ENCODE measurements around the gene FUZ.

FUZ gene, protein sequence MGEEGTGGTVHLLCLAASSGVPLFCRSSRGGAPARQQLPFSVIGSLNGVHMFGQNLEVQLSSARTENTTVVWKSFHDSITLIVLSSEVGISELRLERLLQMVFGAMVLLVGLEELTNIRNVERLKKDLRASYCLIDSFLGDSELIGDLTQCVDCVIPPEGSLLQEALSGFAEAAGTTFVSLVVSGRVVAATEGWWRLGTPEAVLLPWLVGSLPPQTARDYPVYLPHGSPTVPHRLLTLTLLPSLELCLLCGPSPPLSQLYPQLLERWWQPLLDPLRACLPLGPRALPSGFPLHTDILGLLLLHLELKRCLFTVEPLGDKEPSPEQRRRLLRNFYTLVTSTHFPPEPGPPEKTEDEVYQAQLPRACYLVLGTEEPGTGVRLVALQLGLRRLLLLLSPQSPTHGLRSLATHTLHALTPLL

DNA sequence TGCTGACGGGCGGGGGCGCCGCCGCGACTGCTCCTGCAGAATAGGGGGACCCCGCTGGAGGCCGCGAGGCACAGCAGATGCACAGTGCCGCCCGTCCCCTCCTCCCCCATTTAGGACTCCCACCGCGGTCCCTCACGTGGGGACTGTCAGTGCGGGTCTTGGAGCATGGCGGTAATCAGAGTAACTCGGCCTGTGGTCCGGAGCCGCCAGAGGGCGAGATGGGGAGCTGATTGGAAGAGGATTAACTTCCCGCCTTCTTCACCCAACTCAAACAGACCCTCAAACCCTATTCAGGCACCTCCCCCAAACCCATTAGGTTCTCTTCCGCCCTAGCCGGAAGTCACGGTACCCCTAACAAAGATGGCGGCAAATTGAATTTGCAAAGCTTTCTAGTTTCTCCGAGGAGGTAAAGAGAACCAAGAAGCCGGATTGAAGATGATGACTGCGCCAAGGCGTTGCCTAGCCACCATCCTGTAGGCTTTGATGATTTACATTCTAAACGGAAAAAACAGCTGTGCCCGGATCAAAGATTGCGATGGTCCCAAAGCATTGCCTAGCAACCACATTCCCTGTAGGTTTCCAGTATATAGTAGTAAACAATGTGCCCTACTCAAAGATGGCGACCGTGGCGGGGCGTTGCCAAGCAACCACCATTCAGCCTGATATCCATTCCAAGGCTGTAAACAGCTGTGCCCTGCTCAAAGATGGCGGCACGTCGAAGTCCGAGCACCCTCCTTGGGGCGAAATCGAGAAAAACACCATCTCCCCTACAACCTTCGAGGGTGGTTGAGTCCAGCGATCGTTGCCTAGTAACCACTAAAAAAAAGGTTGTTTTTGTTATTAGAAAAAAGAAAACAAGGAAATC lies at the start of gene FUZ:
FUZ (minus strand) TSS at position 296 of the 865 bp plus-strand sequence; CDS start at position 110, 186 bp downstream.
- DNase-seq, result peak; percentile 98

DNA sequence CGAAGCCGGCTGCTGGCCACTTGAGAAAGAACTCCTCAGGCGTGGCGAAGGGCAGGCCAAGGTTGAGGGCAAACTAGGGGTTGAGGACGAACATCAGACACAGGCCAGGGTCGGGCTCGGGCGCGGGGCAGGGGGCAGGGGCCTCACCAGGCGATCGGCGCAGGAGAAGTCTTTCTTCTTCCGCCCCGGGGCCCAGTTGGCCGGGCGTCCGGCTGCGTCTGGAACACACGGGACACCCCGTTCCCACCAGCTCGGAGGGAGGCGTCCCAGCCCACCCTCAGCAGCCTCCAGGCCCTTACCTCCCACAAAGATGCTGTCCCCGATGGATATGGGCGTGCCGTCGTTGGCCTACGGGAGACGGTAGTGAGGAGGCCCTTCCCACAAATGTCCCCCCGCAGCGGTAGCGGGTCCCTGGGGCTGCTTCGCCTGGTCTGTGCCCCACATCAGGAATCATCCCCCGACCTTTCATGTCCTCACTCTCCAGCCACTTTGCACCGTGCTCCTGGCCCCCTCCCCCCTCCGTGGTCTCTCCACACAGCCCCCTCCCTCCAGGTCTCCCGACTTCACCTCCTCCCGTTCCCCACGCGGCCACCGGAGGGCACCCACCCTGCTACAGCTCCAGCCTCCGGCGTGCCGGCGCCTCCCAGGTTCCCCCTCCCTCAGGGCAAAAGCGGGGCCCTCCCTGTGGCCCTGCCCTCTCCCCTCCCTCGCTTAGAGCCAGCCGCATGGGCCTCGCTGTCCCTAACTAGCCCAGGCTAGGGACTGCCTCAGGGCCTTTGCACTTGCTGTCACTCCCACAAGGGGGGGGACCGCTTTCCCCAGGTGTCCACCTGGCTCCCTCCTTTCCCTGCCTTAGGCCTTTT lies 49.5 kb upstream of the FUZ start:
- DNase-seq, result no peak

DNA sequence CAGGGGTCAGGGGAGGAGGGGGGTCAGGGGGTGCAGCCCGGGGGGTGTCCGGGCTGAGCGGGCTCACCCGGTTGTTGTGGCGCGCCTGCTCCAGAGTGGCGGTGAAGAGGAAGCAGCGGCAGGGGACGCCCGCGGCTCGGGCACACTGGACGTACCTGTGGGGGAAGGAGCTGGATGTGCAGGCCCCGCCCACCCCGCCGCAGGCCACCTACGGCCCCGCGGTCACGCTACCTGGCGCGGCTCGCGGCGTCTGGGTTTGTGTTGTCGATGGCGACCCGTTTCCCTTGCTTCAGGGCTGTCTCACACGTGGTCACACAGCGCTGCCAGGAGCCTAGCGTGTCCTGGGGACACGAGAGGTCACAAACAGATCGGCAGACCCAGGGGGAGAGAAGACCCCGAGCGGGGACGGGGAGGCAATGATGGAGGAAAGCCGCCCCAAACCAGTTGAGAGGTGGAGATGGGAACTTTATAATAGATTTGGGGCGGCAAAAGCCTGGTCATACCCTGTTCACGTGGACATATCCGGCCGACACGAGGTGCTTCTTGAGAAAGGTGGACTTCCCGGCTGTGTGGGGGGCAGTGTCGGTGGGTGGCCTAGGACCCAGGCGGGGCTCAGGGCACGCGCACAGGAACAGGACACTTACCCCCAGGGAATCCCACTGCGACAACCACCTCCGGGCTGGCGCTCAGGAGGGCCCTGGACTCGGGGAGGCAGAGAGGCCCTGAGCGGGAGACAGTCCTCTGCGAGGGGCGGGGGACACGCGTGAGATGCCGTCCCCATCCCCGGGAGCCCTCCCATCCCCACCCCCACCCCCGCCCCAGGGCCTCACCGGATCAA lies 48.7 kb upstream of the FUZ start:
- no peak for DNase-seq

DNA sequence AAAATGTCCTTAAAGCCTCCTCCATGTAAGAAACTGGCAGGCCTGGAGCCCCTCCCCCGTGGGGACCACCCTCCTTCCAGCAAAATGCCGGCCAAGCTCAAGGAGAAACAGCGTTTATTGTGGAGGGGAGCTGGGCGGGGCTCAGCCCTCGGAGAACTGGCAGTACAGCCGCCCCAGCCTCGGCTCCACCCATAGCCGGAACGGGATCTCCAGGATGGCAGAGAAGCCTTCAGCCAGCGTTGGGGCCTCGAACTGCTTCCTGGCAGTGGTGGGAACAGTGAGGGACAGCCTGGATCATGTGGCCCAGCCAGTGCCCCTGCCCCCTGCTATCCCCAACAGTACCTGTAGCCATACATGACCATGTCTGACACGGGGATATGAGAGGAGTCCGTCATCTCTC lies 48.0 kb upstream of the FUZ start:
- DNase-seq, result no peak

DNA sequence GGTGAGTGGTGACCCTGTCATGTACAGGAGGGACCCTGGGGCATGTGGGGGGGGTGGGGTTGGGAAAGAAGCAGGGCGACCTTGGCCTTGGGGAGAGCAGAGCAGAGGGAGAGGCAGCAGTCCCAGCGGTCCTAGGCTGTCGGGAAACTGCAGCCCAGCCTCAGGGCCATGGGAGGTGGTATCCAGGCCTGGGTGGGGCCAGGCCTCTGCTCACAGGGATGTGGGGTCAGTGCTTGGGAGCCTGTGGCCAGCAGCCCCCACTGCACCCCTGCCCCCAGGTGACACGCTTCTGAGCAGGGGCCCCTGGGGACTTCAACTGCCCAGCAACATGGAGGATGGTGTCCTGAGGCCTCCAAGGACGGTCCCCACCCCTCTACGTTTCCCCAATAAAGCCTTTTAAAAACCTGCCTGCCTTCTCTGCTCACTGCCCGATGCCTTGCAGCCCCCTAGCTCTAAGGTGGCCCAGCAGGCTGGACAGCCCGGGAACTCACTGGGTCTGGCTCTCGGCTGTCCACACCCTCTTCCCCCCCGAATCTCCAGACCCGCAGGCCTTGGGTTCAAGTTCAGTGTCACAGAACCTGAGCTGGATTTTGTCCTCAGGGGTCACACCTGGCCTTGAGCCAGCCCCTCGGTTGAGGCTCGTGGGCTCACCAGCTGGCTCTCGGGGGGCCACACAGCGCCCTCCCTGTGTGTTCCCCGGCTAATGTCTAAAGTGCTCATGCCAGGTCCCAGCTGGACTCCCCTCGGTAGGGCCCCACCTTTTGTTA lies 47.4 kb upstream of the FUZ start:
- no peak for DNase-seq

DNA sequence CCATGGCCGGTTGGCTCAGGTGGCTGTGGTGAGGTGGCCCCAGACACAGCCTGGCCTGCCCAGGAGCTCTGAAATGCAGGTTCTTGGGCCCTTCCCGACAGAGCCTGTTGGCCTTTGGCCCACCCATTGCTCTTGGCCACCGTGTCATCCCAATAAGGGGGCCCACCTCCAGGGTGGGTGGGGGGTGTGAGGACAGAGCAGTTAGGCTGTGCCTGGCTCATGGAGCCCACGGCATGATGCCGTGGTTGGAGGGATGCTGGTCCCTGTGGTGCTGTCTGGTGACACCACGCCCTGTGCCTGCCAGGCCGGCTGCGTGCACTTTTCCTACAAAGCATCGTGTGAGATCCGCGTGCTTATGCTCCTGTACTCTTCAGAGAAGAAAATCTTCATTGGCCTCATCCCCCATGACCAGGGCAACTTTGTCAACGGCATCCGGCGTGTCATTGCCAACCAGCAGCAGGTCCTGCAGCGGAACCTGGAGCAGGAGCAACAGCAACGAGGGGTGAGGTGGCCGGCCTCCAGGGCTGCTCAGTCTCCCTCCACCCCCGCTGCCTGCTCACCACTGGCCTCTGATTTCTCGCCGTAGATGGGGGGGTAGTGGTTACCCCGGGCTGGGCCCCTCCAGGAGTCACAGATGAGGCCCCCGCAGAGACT lies 46.7 kb upstream of the FUZ start:
- no peak for DNase-seq

DNA sequence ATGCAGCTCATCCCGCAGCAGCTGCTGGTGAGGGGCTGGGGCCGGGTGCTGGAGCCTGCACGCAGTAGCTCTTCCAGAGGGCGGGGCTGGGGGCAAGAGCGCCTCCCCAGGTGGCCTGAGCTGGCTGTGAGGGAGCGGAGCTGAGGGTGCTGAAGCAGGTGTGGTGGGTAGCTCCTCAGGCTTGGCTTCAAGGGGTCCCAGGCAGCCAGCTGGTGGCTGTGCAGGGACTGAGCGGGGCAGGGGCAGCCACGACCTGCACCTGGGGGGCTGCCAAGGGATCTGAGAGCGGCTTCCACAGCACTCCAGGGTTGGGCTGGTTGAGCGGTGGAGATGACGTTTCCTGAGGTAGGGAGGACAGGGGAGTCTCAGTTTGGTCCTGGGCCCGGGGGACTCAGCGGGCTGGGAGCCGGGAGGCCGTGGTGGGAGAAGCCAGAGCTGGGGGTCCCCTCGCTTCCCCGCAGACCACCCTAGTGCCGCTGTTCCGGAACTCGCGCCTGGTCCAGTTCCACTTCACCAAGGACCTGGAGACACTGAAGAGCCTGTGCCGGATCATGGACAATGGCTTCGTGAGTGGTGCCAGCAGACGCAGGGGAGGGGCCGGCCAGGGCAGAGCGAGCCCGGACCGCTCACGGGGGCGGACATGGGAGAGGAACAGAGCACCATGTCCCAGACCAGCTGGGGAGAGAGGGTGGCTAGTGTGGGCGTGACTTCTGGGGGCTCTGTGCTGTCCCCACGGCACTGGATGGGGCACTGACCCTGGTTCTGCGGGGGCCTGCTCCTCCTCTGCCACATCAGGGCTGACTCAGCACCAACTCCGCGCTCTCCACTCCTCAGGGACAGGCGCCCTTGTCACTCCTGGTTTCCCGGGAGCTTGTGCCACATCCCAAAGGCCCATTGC lies 45.2 kb upstream of the FUZ start:
- DNase-seq, result no peak

DNA sequence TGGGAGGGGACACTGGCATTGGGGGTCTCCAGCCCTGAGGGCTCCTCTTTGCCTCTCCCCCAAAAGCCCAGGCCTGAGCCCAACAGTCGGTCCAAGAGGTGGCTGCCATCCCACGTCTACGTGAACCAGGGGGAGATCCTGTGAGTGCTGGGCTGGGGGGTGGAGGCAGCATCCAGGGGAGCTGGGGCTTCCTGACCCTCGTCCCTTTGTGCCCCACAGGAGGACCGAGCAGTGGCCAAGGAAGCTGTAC lies 44.7 kb upstream of the FUZ start:
- no peak for DNase-seq

DNA sequence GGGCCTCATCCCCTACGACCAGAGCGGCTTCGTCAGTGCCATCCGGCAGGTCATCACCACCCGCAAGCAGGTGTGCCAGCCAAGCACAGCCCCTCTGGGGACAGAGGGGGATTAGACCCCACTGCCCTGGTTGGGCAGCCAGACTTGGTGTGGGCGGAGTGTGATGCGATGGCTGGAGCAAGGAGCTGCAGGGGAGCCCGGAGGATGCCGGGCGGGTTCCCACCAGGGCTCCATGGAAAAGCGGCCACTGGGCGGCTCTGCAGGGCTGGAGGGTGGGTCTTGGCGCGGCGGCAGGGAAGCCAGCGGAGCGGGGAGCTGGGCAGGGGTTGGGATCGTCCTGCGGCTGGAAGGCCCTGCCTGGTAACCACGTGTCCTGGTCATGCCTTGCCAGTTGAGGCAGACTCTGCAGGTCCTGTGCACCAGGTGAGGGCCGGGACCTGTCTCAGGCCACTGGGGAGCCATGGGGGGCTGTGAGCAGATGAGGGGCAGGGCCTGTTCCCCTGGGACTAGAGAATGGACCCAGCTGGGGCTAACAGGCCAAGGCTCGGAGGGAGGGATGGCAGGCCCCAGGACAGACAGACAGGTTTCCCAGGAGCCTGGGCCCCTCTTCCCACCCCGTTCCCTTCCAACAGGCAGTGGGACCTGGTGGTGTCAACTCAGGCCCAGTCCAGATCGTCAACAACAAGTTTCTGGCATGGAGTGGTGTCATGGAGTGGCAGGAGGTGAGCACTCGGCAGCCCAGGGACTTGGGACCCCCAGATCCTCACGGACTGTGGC lies 44.2 kb upstream of the FUZ start:
- DNase-seq, result no peak

DNA sequence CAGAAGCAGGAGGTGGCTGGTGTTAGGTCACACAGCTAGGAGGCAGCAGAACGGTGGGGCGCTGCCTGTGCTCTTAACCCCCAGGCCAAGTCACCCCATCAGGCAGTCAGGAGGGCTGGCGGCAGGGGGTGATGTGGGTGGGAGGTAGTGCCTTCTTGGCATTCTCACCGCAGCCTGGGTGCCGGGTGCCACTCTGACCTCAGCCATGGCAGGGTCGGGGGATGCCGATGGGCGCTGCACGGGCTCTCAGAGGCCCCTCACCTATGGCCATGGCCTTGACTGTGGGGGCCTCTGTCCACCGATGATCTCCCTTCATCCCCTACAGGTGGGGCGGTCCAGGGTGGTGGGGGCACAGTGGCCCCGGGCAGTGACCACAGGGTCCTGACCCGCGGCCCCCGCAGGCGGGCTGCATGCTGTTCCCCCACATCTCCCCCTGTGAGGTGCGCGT lies 43.5 kb upstream of the FUZ start:
- no peak for DNase-seq

DNA sequence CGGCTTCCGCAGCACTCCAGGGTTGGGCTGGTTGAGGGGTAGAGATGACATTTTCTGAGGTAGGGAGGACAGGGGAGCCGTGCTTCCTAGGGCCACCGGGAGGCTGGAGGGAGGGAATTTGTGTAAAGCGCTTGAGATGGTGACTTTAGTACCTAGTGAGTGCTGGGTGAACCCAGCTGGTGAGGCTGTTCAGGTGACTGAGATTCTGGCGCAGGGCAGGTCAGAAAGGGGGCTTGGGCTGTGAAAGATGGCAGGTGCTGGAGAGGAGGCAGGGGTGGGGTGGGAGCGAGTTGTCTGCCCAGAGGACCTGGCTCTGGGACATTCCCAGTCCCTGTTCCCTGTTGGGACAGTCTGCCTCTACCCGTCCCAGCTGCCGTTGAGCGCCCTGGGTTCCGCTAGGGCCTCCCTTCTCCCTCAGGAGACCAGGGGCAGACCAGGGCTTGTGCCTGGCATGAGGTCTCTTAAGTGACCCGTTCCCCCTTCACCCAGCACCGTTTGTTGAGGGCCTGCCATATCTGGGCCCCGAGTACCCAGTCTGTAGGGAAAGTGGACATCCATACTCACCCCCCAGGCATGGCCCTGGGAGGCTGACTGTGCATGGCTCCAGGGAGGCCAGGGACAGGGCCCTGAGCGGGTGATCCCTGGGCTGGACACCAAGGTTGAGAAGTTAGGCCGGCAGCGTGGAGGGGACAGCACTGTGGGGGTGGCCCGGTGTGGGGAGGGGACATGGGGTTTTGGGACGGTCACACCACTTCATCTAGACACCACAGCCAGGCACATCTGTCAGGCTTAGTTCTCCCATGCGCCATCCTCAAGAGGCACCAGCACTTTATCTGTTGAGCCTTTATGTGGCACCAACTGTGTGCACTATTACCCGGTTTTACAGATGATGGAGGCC lies 42.8 kb upstream of the FUZ start:
- DNase-seq, result no peak

DNA sequence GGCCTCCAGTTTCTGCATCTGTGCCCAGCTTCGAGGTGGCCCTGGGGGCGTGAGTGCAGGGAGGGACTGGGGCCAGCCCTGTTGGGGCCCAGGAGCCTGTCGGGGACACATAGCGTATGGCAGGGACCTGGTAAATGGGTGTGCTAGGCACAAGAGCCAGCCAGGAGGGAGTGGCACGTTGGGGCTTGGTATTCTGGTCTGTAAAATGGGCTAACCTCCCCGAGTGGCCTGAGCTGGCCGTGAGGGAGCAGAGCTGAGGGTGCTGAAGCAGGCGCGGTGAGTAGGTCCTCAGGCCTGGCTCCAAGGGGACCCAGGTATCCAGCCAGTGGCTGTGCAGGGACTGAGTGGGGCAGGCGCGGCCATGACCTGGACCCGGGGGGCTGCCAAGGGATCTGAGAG lies 42.2 kb upstream of the FUZ start:
- no peak for DNase-seq

DNA sequence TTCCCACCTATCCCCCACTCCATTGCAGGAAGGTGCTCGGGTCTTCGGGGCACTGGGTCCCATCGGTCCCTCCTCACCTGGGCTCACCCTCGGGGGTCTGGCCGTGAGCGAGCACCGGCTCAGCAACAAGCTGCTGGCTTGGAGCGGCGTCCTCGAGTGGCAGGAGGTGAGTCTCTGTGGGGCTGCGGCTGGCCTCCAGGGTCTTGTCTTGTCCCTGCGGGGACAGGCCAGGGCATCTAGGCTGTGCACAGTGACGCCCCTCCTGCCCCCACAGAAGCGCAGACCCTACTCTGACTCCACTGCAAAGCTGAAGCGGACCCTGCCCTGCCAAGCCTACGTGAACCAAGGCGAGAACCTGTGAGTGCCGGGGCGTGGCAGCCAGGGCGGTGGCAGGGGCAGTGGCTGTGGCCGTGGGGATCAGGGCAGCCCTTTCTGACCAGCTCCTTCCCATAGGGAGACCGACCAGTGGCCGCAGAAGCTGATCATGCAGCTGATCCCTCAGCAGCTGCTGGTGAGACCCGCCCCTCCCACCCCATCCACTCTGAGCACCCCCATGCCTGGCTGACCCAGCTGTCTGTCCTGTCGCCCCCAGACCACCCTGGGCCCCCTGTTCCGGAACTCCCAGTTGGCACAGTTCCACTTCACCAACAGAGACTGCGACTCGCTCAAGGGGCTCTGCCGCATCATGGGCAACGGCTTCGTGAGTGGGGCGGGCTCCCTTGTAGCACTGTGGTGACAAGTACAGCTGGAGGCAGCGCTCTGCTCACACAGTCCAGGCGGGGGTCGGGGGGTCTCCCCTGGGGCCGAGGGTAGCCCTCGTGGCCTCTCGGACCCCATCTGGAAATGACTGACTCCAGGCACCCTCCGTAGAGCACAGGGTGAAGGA lies 41.5 kb upstream of the FUZ start:
- no peak for DNase-seq

DNA sequence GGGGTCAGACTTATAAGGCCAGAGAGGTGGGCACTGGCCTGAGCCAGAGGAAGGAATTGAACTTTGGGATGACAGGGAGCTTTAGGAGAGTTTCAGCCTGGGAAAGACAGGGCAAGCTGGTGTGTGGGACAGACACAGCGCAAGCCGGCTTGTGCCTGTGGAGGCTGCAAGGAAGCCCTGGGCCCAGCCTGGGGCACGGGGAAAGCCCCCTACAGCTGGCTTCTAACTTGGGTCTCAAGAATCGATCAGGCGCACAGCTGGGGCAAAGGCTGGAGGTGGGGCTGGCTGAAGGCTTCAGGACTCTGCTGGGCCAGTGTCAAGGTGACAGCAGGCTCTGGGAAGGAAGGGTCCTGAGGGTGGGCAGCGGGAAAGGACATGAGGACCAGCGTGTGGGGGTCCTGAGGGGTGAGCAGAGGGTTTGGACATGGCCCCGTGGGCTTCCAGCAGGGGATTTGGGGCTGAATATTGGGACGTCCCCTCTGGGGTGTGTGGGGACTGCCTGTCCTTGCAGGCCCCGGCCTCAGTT lies 40.8 kb upstream of the FUZ start:
- DNase-seq, result no peak

DNA sequence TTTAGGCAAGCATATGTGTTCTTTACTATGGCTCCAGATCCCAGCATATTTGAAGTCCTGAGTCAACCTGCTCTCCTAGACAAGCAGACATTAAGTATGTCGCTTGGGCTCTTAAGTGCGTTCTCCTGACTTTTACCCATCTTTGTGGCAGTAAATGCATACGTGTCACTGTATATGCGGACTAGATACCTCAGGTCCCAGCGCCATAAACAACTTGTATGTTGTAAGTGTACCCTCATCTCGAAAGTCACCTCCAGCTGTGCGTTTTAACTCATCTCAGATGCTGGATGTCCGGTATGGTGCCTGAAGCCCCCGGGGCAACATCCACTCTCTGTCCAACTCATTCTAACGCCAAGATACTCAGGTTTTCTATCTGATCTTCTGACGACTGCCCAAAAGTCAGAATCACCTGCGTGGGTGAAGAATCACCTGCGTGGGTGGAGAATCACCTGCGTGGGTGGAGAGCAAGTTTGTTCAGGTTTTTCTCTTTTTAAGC lies 39.6 kb upstream of the FUZ start:
- DNase-seq, result no peak

DNA sequence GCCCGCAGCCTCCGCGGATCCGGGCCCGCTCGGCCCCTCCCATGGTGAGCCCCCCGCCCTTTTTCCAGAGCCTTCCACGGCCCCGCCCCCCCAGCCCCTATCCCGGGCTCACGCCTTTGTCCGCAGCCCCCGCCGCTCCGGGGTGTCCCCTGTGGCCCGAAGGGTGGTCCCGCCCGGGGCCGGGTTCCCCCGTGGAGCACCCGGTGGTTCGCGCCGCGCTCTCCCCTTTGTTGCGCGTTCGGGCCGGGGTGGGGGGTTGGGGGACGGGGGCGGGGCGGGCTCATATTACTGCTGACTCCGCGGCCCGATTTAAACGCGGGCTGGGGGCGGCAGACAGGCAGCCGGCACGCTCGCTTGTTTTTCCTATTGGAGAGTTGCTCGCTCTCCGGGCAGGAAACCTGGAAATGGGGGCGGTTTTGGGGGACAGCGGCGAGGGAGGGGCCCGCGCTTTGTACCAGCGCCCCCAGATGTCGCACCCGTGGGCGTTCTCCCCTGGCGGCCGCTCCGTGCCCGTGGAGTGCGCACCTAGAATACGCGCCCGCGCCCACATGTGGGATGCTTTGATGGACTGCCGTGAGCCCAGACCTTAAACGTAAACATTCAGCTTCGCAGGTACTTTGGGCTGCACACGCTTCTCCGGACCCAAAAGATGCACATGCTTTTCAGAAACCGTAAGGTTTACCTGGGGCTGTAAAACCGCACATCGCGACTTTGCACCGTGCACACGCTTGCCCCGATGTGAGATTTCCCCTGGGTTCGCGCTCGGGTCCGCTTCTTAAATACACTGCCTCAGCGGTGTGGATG lies 38.6 kb upstream of the FUZ start:
- DNase-seq, result peak; percentile 32

Measured in COR-L47 (cell line).